ENCODE results near the gene ANK3.

- TF ChIP-seq, protein P1, sequence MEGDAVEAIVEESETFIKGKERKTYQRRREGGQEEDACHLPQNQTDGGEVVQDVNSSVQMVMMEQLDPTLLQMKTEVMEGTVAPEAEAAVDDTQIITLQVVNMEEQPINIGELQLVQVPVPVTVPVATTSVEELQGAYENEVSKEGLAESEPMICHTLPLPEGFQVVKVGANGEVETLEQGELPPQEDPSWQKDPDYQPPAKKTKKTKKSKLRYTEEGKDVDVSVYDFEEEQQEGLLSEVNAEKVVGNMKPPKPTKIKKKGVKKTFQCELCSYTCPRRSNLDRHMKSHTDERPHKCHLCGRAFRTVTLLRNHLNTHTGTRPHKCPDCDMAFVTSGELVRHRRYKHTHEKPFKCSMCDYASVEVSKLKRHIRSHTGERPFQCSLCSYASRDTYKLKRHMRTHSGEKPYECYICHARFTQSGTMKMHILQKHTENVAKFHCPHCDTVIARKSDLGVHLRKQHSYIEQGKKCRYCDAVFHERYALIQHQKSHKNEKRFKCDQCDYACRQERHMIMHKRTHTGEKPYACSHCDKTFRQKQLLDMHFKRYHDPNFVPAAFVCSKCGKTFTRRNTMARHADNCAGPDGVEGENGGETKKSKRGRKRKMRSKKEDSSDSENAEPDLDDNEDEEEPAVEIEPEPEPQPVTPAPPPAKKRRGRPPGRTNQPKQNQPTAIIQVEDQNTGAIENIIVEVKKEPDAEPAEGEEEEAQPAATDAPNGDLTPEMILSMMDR (IDR thresholded peaks at IDR 0.05; ENCODE audit: low read length), result no peak
- TF ChIP-seq EZH2 (optimal IDR thresholded peaks at IDR 0.05; ENCODE audit: low read depth, low read length), result no peak
These were observed 316.3 kb downstream of the ANK3 start for GRCh38 chr10:60073397-60073780.

Data from MM.1S (cell line).